GM23338 (cell line): ENCODE results near the gene TJP2.

Experiments used
- CREB1 ChIP-seq: fragments of 250-450 bp; sonication (Bioruptor Pico); IDR thresholded peaks from 2 replicates; pipeline ENCODE4 v1.5.0; 2020; ENCODE audit warnings: low read depth, mild to moderate bottlenecking, moderate library complexity
- ETS1 ChIP-seq: IDR thresholded peaks from 2 replicates; pipeline ENCODE4 v1.6.1; 2016; ENCODE audit warnings: antibody characterized with exemption
- EZH2 ChIP-seq: fragments of 200-600 bp; sonication (generic); IDR thresholded peaks from one replicate; pipeline ENCODE4 v1.8.0; 2017; ENCODE audit warnings: antibody characterized with exemption, mild to moderate bottlenecking, low read depth; ENCODE audit not compliant: unreplicated experiment
- EZH2phosphoT487 ChIP-seq: fragments of 200-600 bp; sonication (generic); IDR thresholded peaks from one replicate; pipeline ENCODE4 v1.8.1; 2018; ENCODE audit warnings: antibody characterized with exemption; ENCODE audit not compliant: unreplicated experiment
- JUNB ChIP-seq: IDR thresholded peaks from one replicate; pipeline ENCODE4 v1.6.1; 2016; ENCODE audit warnings: antibody characterized with exemption; ENCODE audit not compliant: unreplicated experiment
- POLR2AphosphoS5 ChIP-seq: IDR thresholded peaks from 2 replicates; pipeline ENCODE4 v1.6.1; 2016; ENCODE audit warnings: antibody characterized with exemption, low read depth
- STAT1 ChIP-seq: IDR thresholded peaks from one replicate; pipeline ENCODE4 v1.6.1; 2016; ENCODE audit warnings: antibody characterized with exemption; ENCODE audit not compliant: unreplicated experiment
- ZNF114 ChIP-seq: fragments of 250-450 bp; sonication (Bioruptor Pico); IDR thresholded peaks from 2 replicates; pipeline ENCODE4 v1.5.0; 2020; ENCODE audit warnings: mild to moderate bottlenecking, moderate library complexity
- ZNF331 ChIP-seq: fragments of 250-450 bp; sonication (Bioruptor Pico); IDR thresholded peaks from 2 replicates; pipeline ENCODE4 v1.5.0; 2020; ENCODE audit warnings: low read depth, mild to moderate bottlenecking, moderate library complexity
- TF ChIP-seq, protein P1 (sequence below), 2 experiments: fragments of 200-600 bp in 1 of 2; sonication (generic) in 1 of 2; conservative IDR thresholded peaks; 2 replicates each; pipeline versions ENCODE4 v1.5.1 to v1.6.1; 2016 to 2017; ENCODE audit warnings: antibody characterized with exemption in 2 of 2, low read depth in 2 of 2, mild to moderate bottlenecking in 2 of 2, moderate library complexity in 1 of 2
- TF ChIP-seq, protein P2 (sequence below): IDR thresholded peaks from one replicate; pipeline ENCODE4 v1.6.1; 2018; ENCODE audit warnings: antibody characterized with exemption; ENCODE audit not compliant: unreplicated experiment

- TF ChIP-seq CREB1 (CRISPR knock-in tag) (no peak), JUNB (no peak), POLR2AphosphoS5 (no peak), EZH2phosphoT487 (no peak), EZH2 (no peak), ZNF331 (CRISPR knock-in tag) (no peak), STAT1 (no peak), ETS1 (no peak), ZNF114 (CRISPR knock-in tag) (no peak)
- TF ChIP-seq, protein P1, sequence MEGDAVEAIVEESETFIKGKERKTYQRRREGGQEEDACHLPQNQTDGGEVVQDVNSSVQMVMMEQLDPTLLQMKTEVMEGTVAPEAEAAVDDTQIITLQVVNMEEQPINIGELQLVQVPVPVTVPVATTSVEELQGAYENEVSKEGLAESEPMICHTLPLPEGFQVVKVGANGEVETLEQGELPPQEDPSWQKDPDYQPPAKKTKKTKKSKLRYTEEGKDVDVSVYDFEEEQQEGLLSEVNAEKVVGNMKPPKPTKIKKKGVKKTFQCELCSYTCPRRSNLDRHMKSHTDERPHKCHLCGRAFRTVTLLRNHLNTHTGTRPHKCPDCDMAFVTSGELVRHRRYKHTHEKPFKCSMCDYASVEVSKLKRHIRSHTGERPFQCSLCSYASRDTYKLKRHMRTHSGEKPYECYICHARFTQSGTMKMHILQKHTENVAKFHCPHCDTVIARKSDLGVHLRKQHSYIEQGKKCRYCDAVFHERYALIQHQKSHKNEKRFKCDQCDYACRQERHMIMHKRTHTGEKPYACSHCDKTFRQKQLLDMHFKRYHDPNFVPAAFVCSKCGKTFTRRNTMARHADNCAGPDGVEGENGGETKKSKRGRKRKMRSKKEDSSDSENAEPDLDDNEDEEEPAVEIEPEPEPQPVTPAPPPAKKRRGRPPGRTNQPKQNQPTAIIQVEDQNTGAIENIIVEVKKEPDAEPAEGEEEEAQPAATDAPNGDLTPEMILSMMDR (conservative IDR thresholded peaks at IDR 0.05; ENCODE audit: low read depth in 2 of 2) = no peak
- TF ChIP-seq, protein P2, sequence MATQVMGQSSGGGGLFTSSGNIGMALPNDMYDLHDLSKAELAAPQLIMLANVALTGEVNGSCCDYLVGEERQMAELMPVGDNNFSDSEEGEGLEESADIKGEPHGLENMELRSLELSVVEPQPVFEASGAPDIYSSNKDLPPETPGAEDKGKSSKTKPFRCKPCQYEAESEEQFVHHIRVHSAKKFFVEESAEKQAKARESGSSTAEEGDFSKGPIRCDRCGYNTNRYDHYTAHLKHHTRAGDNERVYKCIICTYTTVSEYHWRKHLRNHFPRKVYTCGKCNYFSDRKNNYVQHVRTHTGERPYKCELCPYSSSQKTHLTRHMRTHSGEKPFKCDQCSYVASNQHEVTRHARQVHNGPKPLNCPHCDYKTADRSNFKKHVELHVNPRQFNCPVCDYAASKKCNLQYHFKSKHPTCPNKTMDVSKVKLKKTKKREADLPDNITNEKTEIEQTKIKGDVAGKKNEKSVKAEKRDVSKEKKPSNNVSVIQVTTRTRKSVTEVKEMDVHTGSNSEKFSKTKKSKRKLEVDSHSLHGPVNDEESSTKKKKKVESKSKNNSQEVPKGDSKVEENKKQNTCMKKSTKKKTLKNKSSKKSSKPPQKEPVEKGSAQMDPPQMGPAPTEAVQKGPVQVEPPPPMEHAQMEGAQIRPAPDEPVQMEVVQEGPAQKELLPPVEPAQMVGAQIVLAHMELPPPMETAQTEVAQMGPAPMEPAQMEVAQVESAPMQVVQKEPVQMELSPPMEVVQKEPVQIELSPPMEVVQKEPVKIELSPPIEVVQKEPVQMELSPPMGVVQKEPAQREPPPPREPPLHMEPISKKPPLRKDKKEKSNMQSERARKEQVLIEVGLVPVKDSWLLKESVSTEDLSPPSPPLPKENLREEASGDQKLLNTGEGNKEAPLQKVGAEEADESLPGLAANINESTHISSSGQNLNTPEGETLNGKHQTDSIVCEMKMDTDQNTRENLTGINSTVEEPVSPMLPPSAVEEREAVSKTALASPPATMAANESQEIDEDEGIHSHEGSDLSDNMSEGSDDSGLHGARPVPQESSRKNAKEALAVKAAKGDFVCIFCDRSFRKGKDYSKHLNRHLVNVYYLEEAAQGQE = no peak
Observed at GRCh38 chr9:69151506-69151905, 22.6 kb upstream of the TJP2 start.
